ENCODE results near the gene SS18L1.

DNA sequence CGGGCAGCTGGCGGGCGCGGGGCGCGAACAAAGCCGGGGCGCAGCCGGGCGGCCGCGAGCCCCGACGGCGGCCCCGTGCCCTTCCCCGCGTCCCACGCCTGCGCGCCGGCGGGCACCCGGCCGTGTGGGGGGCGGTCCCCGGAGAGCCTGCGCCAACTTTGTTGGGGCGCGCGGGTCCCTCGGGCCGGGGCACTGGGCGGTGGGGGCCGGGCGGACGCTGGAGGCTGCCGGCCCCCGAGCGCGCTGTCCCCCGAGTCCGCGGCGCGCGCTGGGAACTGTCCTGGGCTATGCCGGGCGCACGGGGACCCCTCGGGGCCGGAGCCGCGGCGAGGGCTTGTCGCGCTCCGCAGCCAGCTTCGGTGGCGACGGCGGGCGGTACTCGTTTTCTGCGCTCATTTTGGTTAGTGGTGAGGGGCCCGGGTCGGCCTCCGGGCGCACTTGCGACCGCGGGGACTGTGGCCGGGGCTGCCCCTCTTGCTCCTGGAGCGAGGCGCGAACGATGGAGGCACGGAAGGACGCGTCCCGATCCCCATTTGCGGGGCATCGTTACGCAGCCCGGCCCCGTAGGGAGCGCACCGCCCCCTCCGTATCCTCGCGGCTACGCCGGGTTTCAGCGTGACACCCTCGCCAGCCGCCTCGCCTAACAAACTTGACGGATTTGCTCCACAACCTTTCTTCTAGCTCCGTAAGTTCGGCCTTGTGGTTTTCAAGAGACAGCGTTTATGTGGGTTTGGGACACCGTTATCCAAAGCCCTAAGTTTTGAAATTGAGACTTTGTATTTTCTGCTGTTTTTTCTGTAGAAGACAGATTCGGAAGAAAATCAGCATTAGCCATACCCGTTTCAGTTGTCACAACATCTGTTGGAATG is 622 bp downstream of the SS18L1 start:
- TF ChIP-seq, protein P1, sequence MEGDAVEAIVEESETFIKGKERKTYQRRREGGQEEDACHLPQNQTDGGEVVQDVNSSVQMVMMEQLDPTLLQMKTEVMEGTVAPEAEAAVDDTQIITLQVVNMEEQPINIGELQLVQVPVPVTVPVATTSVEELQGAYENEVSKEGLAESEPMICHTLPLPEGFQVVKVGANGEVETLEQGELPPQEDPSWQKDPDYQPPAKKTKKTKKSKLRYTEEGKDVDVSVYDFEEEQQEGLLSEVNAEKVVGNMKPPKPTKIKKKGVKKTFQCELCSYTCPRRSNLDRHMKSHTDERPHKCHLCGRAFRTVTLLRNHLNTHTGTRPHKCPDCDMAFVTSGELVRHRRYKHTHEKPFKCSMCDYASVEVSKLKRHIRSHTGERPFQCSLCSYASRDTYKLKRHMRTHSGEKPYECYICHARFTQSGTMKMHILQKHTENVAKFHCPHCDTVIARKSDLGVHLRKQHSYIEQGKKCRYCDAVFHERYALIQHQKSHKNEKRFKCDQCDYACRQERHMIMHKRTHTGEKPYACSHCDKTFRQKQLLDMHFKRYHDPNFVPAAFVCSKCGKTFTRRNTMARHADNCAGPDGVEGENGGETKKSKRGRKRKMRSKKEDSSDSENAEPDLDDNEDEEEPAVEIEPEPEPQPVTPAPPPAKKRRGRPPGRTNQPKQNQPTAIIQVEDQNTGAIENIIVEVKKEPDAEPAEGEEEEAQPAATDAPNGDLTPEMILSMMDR (IDR thresholded peaks at IDR 0.05 in 2 of 3, conservative IDR thresholded peaks at IDR 0.05 in 1 of 3; ENCODE audit: borderline replicate concordance in 1 of 3, insufficient read depth in 1 of 3, low read depth in 2 of 3, low read length in 2 of 3), result no peak
- TF ChIP-seq SP1 (IDR thresholded peaks at IDR 0.05; ENCODE audit: low read depth), result no peak

All from HCT116 (cell line).